ENCODE measurements around the gene NMU.

NMU gene

GRCh38 chr4:55547918-55548317 is 88.2 kb downstream of the NMU start:
- DNase-seq (ENCODE audit: insufficient read length, low spot score) (no peak), FAIRE-seq (no peak)
- no peak for TF ChIP-seq CTCF (IDR thresholded peaks at IDR 0.05; ENCODE audit: insufficient read depth, missing control alignments)

GRCh38 chr4:55547466-55547770 is 88.7 kb downstream of the NMU start:
- DNase-seq (ENCODE audit: insufficient read length, low spot score) (no peak), FAIRE-seq (peak; percentile 46)
- no peak for TF ChIP-seq CTCF (IDR thresholded peaks at IDR 0.05; ENCODE audit: insufficient read depth, missing control alignments)

GRCh38 chr4:55546756-55547465 is 89.2 kb downstream of the NMU start, which contains the start of gene CLOCK:
Gene CLOCK, minus strand, starts transcription at chr4:55546909. Its CDS starts 64,124 bp downstream, at chr4:55482785.
- TF ChIP-seq CTCF (IDR thresholded peaks at IDR 0.05; ENCODE audit: insufficient read depth, missing control alignments) = peak; percentile 31
- FAIRE-seq (no peak), DNase-seq (ENCODE audit: insufficient read length, low spot score) (peak; percentile 52)

GRCh38 chr4:55546506-55546755 is 89.7 kb downstream of the NMU start:
- TF ChIP-seq CTCF (IDR thresholded peaks at IDR 0.05; ENCODE audit: insufficient read depth, missing control alignments) = no peak
- DNase-seq (ENCODE audit: insufficient read length, low spot score) (no peak), FAIRE-seq (no peak)

GRCh38 chr4:55545641-55546505 is 90.2 kb downstream of the NMU start:
- FAIRE-seq (no peak), DNase-seq (ENCODE audit: insufficient read length, low spot score) (no peak)
- TF ChIP-seq CTCF (IDR thresholded peaks at IDR 0.05; ENCODE audit: insufficient read depth, missing control alignments) = no peak
